Breast epithelium (tissue), 4 donors: ENCODE data around the gene PKNOX2. TPM values are rescaled to one million over a fixed set of nuclear protein-coding genes. Genes with fewer than 3 reads are reported as not detected.

Experiments
- DNase-seq, 2 donors: peaks; one replicate each; pipeline ENCODE4 v3.0.0-alpha.2; 2019; ENCODE audit warnings: low spot score in 2 of 2
- H3K27ac ChIP-seq, 2 donors: fragments of 200-600 bp; sonication (generic) in 1 of 2; one replicate each; pipeline ENCODE4 v1.5.1; 2016 to 2019; ENCODE audit warnings: mild to moderate bottlenecking in 1 of 2
- H3K27me3 ChIP-seq, 2 donors: fragments of 200-600 bp; sonication (generic) in 1 of 2; one replicate each; pipeline versions ENCODE4 v1.5.1 to v1.6.0; 2017 to 2019; ENCODE audit warnings: control low read depth in 1 of 2, mild to moderate bottlenecking in 1 of 2
- H3K36me3 ChIP-seq: fragments of 200-600 bp; one replicate; pipeline ENCODE4 v1.5.1; 2019
- H3K4me1 ChIP-seq, 2 donors: fragments of 200-600 bp; sonication (generic); one replicate each; pipeline ENCODE4 v1.5.1; 2016 to 2019; ENCODE audit warnings: control low read depth in 1 of 2
- H3K4me3 ChIP-seq, 3 donors: fragments of 200-600 bp; sonication (generic); 1 replicate in 2 of 3; 2 replicates in 1 of 3; pipeline ENCODE4 v1.5.1; 2016 to 2019; ENCODE audit warnings: mild to moderate bottlenecking in 3 of 3, moderate library complexity in 2 of 3
- H3K9me3 ChIP-seq, 2 donors: fragments of 200-600 bp; sonication (generic) in 1 of 2; one replicate each; pipeline ENCODE4 v1.5.1; 2016 to 2019; ENCODE audit warnings: control low read depth in 1 of 2
- POLR2A ChIP-seq: fragments of 450-650 bp; IDR thresholded peaks from one replicate; pipeline ENCODE4 v1.6.1; 2016; ENCODE audit warnings: antibody characterized with exemption, mild to moderate bottlenecking, moderate library complexity
- POLR2AphosphoS5 ChIP-seq, 3 donors: sonication (generic); formaldehyde crosslinking; IDR thresholded peaks; one replicate each; pipeline ENCODE4 v1.6.1; 2017; ENCODE audit warnings: antibody characterized with exemption in 3 of 3
- intact Hi-C: fragments of 100-400 bp; cut with DNase I; formaldehyde crosslinking; loops from one replicate; pipeline ENCODE4 v1.15.1; 2023; ENCODE audit warnings: low total_unique reads
- total RNA-seq, 3 donors: library from RNA; depleted of rRNA; stranded (reverse); fragments of >200 nt; gene quantifications; one replicate each; pipeline ENCODE4 v1.1.0, GENCODE V29; 2016
- TF ChIP-seq, protein P1 (sequence below), 3 donors: fragments of 450-650 bp; IDR thresholded peaks; one replicate each; pipeline ENCODE4 v1.5.1; 2016 to 2017; ENCODE audit warnings: antibody characterized with exemption in 3 of 3, mild to moderate bottlenecking in 3 of 3, moderate library complexity in 3 of 3

Gene PKNOX2
- total RNA-seq, 3 donors from 2014 or later: 0.32 to 1.0 (median 0.66) TPM

GRCh38 chr11:125263268-125263790, 98.8 kb downstream of the PKNOX2 start:
- Histone ChIP-seq H3K4me1 (no peaks in the 10 kb centered on the region), H3K4me3 (peak overlapping the region in 2 of 3 donors; percentile 9 to 44), H3K27ac (no peak overlapping the region), H3K9me3 (no peaks in the 10 kb centered on the region), H3K27me3 (peaks cover 0 to 13% of the 10 kb centered on the region in 2 donors), H3K36me3 (no peaks in the 10 kb centered on the region)
- TF ChIP-seq, protein P1, sequence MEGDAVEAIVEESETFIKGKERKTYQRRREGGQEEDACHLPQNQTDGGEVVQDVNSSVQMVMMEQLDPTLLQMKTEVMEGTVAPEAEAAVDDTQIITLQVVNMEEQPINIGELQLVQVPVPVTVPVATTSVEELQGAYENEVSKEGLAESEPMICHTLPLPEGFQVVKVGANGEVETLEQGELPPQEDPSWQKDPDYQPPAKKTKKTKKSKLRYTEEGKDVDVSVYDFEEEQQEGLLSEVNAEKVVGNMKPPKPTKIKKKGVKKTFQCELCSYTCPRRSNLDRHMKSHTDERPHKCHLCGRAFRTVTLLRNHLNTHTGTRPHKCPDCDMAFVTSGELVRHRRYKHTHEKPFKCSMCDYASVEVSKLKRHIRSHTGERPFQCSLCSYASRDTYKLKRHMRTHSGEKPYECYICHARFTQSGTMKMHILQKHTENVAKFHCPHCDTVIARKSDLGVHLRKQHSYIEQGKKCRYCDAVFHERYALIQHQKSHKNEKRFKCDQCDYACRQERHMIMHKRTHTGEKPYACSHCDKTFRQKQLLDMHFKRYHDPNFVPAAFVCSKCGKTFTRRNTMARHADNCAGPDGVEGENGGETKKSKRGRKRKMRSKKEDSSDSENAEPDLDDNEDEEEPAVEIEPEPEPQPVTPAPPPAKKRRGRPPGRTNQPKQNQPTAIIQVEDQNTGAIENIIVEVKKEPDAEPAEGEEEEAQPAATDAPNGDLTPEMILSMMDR (IDR thresholded peaks at IDR 0.05): no peak
- no peak for DNase-seq
- intact Hi-C loops: no loop called here

GRCh38 chr11:125264100-125265022, 99.8 kb downstream of the PKNOX2 start:
- Histone ChIP-seq H3K4me1 (no peaks in the 10 kb centered on the region), H3K36me3 (no peaks in the 10 kb centered on the region), H3K27ac (no peak overlapping the region), H3K27me3 (peaks cover 0 to 13% of the 10 kb centered on the region in 2 donors), H3K9me3 (no peaks in the 10 kb centered on the region), H3K4me3 (no peak overlapping the region)
- TF ChIP-seq POLR2A: no peak
- TF ChIP-seq, protein P1 (IDR thresholded peaks at IDR 0.05): no peak
- no peak for TF ChIP-seq POLR2AphosphoS5 (IDR thresholded peaks at IDR 0.05)
- intact Hi-C loops: no loop called here
- no peak for DNase-seq

GRCh38 chr11:125267548-125267947, 103.0 kb downstream of the PKNOX2 start:
- H3K36me3 ChIP-seq: no peaks in the 10 kb centered on the region
- intact Hi-C loops: no loop called here
- H3K9me3 ChIP-seq: no peaks in the 10 kb centered on the region
- H3K27ac ChIP-seq: no peak overlapping the region
- no peak overlapping the region for H3K4me3 ChIP-seq
- DNase-seq: no peak
- TF ChIP-seq, protein P1 (IDR thresholded peaks at IDR 0.05): no peak
- TF ChIP-seq POLR2A (no peak), POLR2AphosphoS5 (IDR thresholded peaks at IDR 0.05) (no peak)
- no peaks in the 10 kb centered on the region for H3K4me1 ChIP-seq
- H3K27me3 ChIP-seq: peaks cover 0 to 13% of the 10 kb centered on the region in 2 donors

GRCh38 chr11:125268611-125269010, 104.1 kb downstream of the PKNOX2 start:
- intact Hi-C loops: no loop called here
- no peaks in the 10 kb centered on the region for H3K4me1 ChIP-seq
- peaks cover 0 to 7% of the 10 kb centered on the region in 2 donors for H3K27me3 ChIP-seq
- no peak for DNase-seq
- no peak overlapping the region for H3K27ac ChIP-seq
- no peak for TF ChIP-seq POLR2A
- no peak for TF ChIP-seq POLR2AphosphoS5 (IDR thresholded peaks at IDR 0.05)
- TF ChIP-seq, protein P1 (IDR thresholded peaks at IDR 0.05): no peak
- H3K4me3 ChIP-seq: no peak overlapping the region
- H3K36me3 ChIP-seq: no peaks in the 10 kb centered on the region
- no peaks in the 10 kb centered on the region for H3K9me3 ChIP-seq

- TF ChIP-seq POLR2A (no peak), POLR2AphosphoS5 (IDR thresholded peaks at IDR 0.05) (no peak)
- TF ChIP-seq, protein P1 (IDR thresholded peaks at IDR 0.05): no peak
- no peaks in the 10 kb centered on the region for H3K36me3 ChIP-seq
- no peaks in the 10 kb centered on the region for H3K9me3 ChIP-seq
- no peak for DNase-seq
- peaks cover 0 to 4% of the 10 kb centered on the region in 2 donors for H3K27me3 ChIP-seq
- H3K4me3 ChIP-seq: no peak overlapping the region
- intact Hi-C loops: no loop called here
- no peak overlapping the region for H3K27ac ChIP-seq
- no peaks in the 10 kb centered on the region for H3K4me1 ChIP-seq
Observed at GRCh38 chr11:125270106-125270505, 105.6 kb downstream of the PKNOX2 start.
